ENCODE results near the gene PPFIA3. TPM values are rescaled to one million over a fixed set of nuclear protein-coding genes. Genes with fewer than 3 reads are reported as not detected.

Gene PPFIA3
- total RNA-seq, 4 donors from 2014 or later: 10.9 to 20.9 (median 13.8) TPM

- intact Hi-C loops (cut with DNase I): no loop called here
- DNase-seq: no peak
- WGBS, 2 donors: 55 to 65% methylated on average over 9 of the region's 19 CpGs
These were observed 35.9 kb downstream of the PPFIA3 start, which contains the start of gene HRC for GRCh38 chr19:49155005-49155819. TSS of gene HRC (minus strand) at chr19:49155396. CDS start at chr19:49155237, 159 bp downstream.

GRCh38 chr19:49155820-49156346 is 36.5 kb downstream of the PPFIA3 start:
- intact Hi-C loops (cut with DNase I): no loop called here
- DNase-seq: no peak
- Histone ChIP-seq H3K4me1 (peaks cover 22 to 54% (median 25%) of the 10 kb centered on the region in 3 donors), H3K27ac (peak overlapping the region in 3 of 4 donors; percentile 34 to 58 (median 41)), H3K9me3 (no peaks in the 10 kb centered on the region), H3K36me3 (no peaks in the 10 kb centered on the region), H3K4me3 (peak overlapping the region in 2 of 4 donors; percentile 8 to 16), H3K27me3 (peaks cover 0 to 5% (median 0%) of the 10 kb centered on the region in 4 donors)
- WGBS, 2 donors: 48 to 57% methylated on average over 4 of the region's 4 CpGs
- TF ChIP-seq CTCF (IDR thresholded peaks at IDR 0.05) (no peak), POLR2A (IDR thresholded peaks at IDR 0.05) (no peak)

More at GRCh38 chr19:49155005-49155819, 35.9 kb downstream of the PPFIA3 start, which contains the start of gene HRC:
- H3K9me3 ChIP-seq: no peaks in the 10 kb centered on the region
- peak within 1 kb of the TSS in 2 of 4 donors; percentile 16 to 26 for H3K4me3 ChIP-seq
- no peaks in the 10 kb centered on the region for H3K36me3 ChIP-seq
- peak within 1 kb of the TSS in 3 of 4 donors; percentile 41 to 58 (median 55) for H3K27ac ChIP-seq
- peaks cover 27 to 54% (median 29%) of the 10 kb centered on the region in 3 donors for H3K4me1 ChIP-seq
- H3K27me3 ChIP-seq: no peaks in the 10 kb centered on the region
- no peak for TF ChIP-seq CTCF (IDR thresholded peaks at IDR 0.05)
- no peak for TF ChIP-seq POLR2A (IDR thresholded peaks at IDR 0.05)

- DNase-seq: no peak
- H3K4me3 ChIP-seq: peak within 1 kb of the TSS; percentile 72 to 93 (median 84)
These were observed 38.3 kb downstream of the PPFIA3 start, which contains the start of gene TRPM4 for GRCh38 chr19:49157445-49158224. TSS of gene TRPM4 (plus strand) at chr19:49157792. CDS start at chr19:49157867, 75 bp downstream.

GRCh38 chr19:49160450-49161189 is 41.3 kb downstream of the PPFIA3 start:
- Histone ChIP-seq H3K36me3 (no peaks in the 10 kb centered on the region), H3K27me3 (peaks cover 0 to 23% (median 0%) of the 10 kb centered on the region in 4 donors), H3K9me3 (no peaks in the 10 kb centered on the region), H3K27ac (no peak overlapping the region), H3K4me3 (no peak overlapping the region), H3K4me1 (peaks cover 12 to 52% (median 25%) of the 10 kb centered on the region in 3 donors)
- intact Hi-C loops (cut with DNase I): no loop called here
- 88 to 91% methylated on average over 13 of the region's 13 CpGs for WGBS, 2 donors
- TF ChIP-seq CTCF (IDR thresholded peaks at IDR 0.05) (no peak), POLR2A (IDR thresholded peaks at IDR 0.05) (no peak)
- DNase-seq: no peak

More at GRCh38 chr19:49157445-49158224, 38.3 kb downstream of the PPFIA3 start, which contains the start of gene TRPM4:
- intact Hi-C loops (cut with DNase I): no loop called here
- TF ChIP-seq POLR2A (IDR thresholded peaks at IDR 0.05): peak in 3 of 4 donors; percentile 53 to 82 (median 66)
- TF ChIP-seq CTCF (IDR thresholded peaks at IDR 0.05): no peak
- H3K4me1 ChIP-seq: peaks cover 7 to 39% (median 15%) of the 10 kb centered on the region in 3 donors
- no peaks in the 10 kb centered on the region for H3K36me3 ChIP-seq
- peaks cover 0 to 14% (median 0%) of the 10 kb centered on the region in 4 donors for H3K27me3 ChIP-seq
- WGBS, 2 donors: 3 to 4% methylated on average over 9 to 13 of the region's 41 CpGs
- peak within 1 kb of the TSS; percentile 84 to 94 (median 90) for H3K27ac ChIP-seq
- no peaks in the 10 kb centered on the region for H3K9me3 ChIP-seq

All from esophagus squamous epithelium (tissue), 5 donors.